K562 (cell line): ENCODE measurements around the gene QSOX2. TPM values are rescaled to one million over a fixed set of nuclear protein-coding genes. Genes with fewer than 3 reads are reported as not detected.

Experiments
- ATAC-seq: fragments of 200-7000 bp; cut with Tn5 transposase; 3 replicates; pipeline ENCODE4 v1.9.1; 2020; ENCODE audit warnings: moderate library complexity
- BruUV-seq: library from RNA; stranded (reverse); fragments of 400-500 nt; replicated peaks from 2 replicates; lab custom pipeline; 2021; lab: Mats Ljungman, UMichigan
- CTCF ChIA-PET: fragments of 300-600 bp; formaldehyde crosslinking; extraction: SDS; loops from one replicate; lab custom pipeline; 2021; ENCODE audit warnings: low intra/inter-chr PET ratio; lab: Yijun Ruan, JAX
- POLR2A ChIA-PET: fragments of 300-600, 350-650 bp; sonication (Branson Sonifier 250); formaldehyde crosslinking; extraction: SDS; loops from one replicate; lab custom pipeline; 2021; ENCODE audit warnings: antibody characterized with exemption, inconsistent platforms; lab: Yijun Ruan, JAX
- DNase-seq, 4 experiments: peaks; one replicate each; pipeline versions ENCODE4 v3.0.0 to v3.0.0-alpha.2; 2011 to 2018; ENCODE audit warnings: low spot score in 3 of 4, mixed read lengths in 3 of 4; ENCODE audit errors: extremely low read depth in 1 of 4
- FAIRE-seq: peaks from 2 replicates; lab custom pipeline; 2011; peaks lifted over from hg19 to GRCh38; lab: Jason Lieb, UNC
- H2AFZ ChIP-seq: 2 replicates; pipeline ENCODE4 v1.6.0; 2011; ENCODE audit warnings: low read depth, low read length, control low read depth, inconsistent platforms
- H3K27ac ChIP-seq: fragments of 200-600 bp; 3 replicates; pipeline ENCODE4 v1.8.0; 2011; ENCODE audit warnings: low read depth, mild to moderate bottlenecking, control low read depth, inconsistent platforms, low read length, moderate library complexity, mixed read lengths; ENCODE audit errors: extremely low read depth
- H3K27me3 ChIP-seq, 2 experiments: fragments of 300-600 bp in 1 of 2; 2 replicates in 1 of 2; 3 replicates in 1 of 2; pipeline versions ENCODE4 v1.6.0 to v1.8.0; 2011; ENCODE audit warnings: inconsistent platforms in 2 of 2, low read length in 2 of 2, mild to moderate bottlenecking in 1 of 2, mixed read lengths in 1 of 2, moderate library complexity in 1 of 2; ENCODE audit not compliant: control insufficient read depth in 2 of 2, insufficient read depth in 2 of 2
- H3K36me3 ChIP-seq: fragments of 300-600 bp; 3 replicates; pipeline ENCODE4 v1.8.0; 2011; ENCODE audit warnings: mild to moderate bottlenecking, low read length, inconsistent platforms; ENCODE audit not compliant: control insufficient read depth, insufficient read depth
- H3K4me1 ChIP-seq, 2 experiments: fragments of 200-600 bp in 1 of 2; replicated peaks in 1 of 2; 2 replicates in 1 of 2; 3 replicates in 1 of 2; pipeline versions ENCODE4 v1.5.1 to v1.8.0; 2011; ENCODE audit warnings: inconsistent platforms in 2 of 2, low read length in 2 of 2, mild to moderate bottlenecking in 1 of 2, mixed read lengths in 1 of 2, moderate library complexity in 1 of 2; ENCODE audit not compliant: control insufficient read depth in 2 of 2, insufficient read depth in 2 of 2
- H3K4me2 ChIP-seq: 2 replicates; pipeline ENCODE4 v1.6.1; 2011; ENCODE audit warnings: low read length, control low read depth, inconsistent platforms, mixed read lengths; ENCODE audit not compliant: insufficient read depth
- H3K4me3 ChIP-seq: fragments of 200-600 bp; sonication (generic), shearing (Covaris generic); 2 replicates; pipeline ENCODE4 v1.5.1; 2016; ENCODE audit warnings: control low read depth, inconsistent platforms
- H3K79me2 ChIP-seq: fragments of 200-600 bp; 3 replicates; pipeline ENCODE4 v1.8.0; 2011; ENCODE audit warnings: low read length, inconsistent platforms; ENCODE audit not compliant: control insufficient read depth, insufficient read depth
- H3K9ac ChIP-seq, 2 experiments: 2 replicates each; pipeline versions ENCODE4 v1.6.0 to v1.6.1; 2011; ENCODE audit warnings: low read depth in 2 of 2, low read length in 2 of 2, control low read depth in 1 of 2, inconsistent platforms in 1 of 2, mild to moderate bottlenecking in 1 of 2, mixed read lengths in 1 of 2; ENCODE audit not compliant: insufficient read depth in 1 of 2
- H3K9me1 ChIP-seq: one replicate; pipeline ENCODE4 v1.6.0; 2011; ENCODE audit warnings: inconsistent platforms, mild to moderate bottlenecking, low read length, moderate library complexity; ENCODE audit not compliant: control insufficient read depth, insufficient read depth
- H3K9me3 ChIP-seq: replicated peaks from 2 replicates; pipeline ENCODE4 v1.5.1; 2011; ENCODE audit warnings: low read depth, low read length, inconsistent platforms; ENCODE audit not compliant: control insufficient read depth, insufficient read depth
- H4K20me1 ChIP-seq: replicated peaks from 2 replicates; pipeline ENCODE4 v1.6.1; 2011; ENCODE audit warnings: low read length, inconsistent platforms, mixed read lengths; ENCODE audit not compliant: control insufficient read depth, insufficient read depth
- ATF1 ChIP-seq, 2 experiments: fragments of 450-650 bp in 1 of 2; IDR thresholded peaks; 2 replicates each; pipeline ENCODE4 v1.6.1; 2016; ENCODE audit warnings: missing compliant biosample characterization in 1 of 2, missing genetic modification characterization in 1 of 2
- GTF2E2 ChIP-seq: fragments of 200-800 bp; sonication (Bioruptor generic); IDR thresholded peaks from 2 replicates; pipeline ENCODE4 v1.6.1; 2016; ENCODE audit warnings: missing genetic modification characterization, missing compliant biosample characterization
- HDAC8 ChIP-seq: fragments of 450-650 bp; IDR thresholded peaks from 2 replicates; pipeline ENCODE4 v1.6.1; 2016; ENCODE audit warnings: mild to moderate bottlenecking, missing genetic modification characterization, moderate library complexity, missing compliant biosample characterization
- POLR2A ChIP-seq: fragments of 450-650 bp; conservative IDR thresholded peaks from 2 replicates; pipeline ENCODE4 v1.6.1; 2016
- ZNF174 ChIP-seq: fragments of 250-450 bp; sonication (Bioruptor Pico); IDR thresholded peaks from 2 replicates; pipeline ENCODE4 v1.4.0; 2020; ENCODE audit warnings: mild to moderate bottlenecking
- WGBS: fragments of 100-300 bp; shearing (Covaris generic); methylation state at CpG from one replicate; pipeline ENCODE4 v1.1.6; 2016; ENCODE audit warnings: low coverage, mixed read lengths; ENCODE audit not compliant: insufficient coverage; ENCODE audit errors: missing lambda C conversion rate; 5-methylcytosine and 5-hydroxymethylcytosine counted together
- in situ Hi-C: fragments of 300-500 bp; cut with MboI; formaldehyde crosslinking; loops from 4 replicates; pipeline ENCODE4 v1.15.0; 2018; ENCODE audit warnings: inconsistent platforms, mixed read lengths
- intact Hi-C: fragments of 100-400 bp; cut with micrococcal nuclease; formaldehyde crosslinking; loops from 2 replicates; pipeline ENCODE4 v1.14.2; 2022
- polyA plus RNA-seq, 8 experiments: library from polyadenylated mRNA; depleted of rRNA in 4 of 8; stranded (reverse) in 5 of 8; unstranded in 3 of 8; fragments of >200 nt; fragmentation: Nextera tagmentation in 2 of 8; fragmentation: Illumina TruSeq in 1 of 8; extraction: Ambion mirVana in 2 of 8; extraction: Trizol in 1 of 8; gene quantifications; 2 replicates each; pipeline versions ENCODE4 v1.2.1 to v1.2.3, GENCODE V29; 2011 to 2014; ENCODE audit warnings: inconsistent platforms in 1 of 8, missing spikeins in 1 of 8
- total RNA-seq, 7 experiments: library from RNA; depleted of rRNA in 6 of 7; stranded (reverse); fragments of >200 nt in 6 of 7; fragmentation: Illumina TruSeq in 2 of 7; extraction: Trizol in 2 of 7; gene quantifications; 2 replicates each; pipeline versions ENCODE4 v1.2.1 to v1.2.3, GENCODE V29; 2011 to 2021; ENCODE audit warnings: low replicate concordance in 1 of 7

The QSOX2 gene
- total and polyA plus RNA-seq, 9 of the 15 experiments (the other 6 are each of a cell fraction or from before 2014, with no cell fraction given) = 0.51 to 23.7 (median 12.7) TPM

DNA sequence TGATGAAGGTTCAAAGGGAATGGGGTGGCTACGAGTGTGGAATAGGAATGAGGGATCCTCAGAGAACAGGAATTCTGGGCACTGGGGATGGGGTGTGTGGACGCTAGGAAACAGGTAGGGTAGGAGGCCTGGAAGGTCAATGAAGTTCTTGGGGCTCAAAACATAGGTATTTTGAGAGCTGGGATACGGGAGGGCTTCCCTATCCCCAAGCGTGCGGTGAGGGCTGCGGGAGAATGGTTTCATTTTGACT, 718 bp downstream of the QSOX2 start:
- FAIRE-seq (peak; percentile 15), DNase-seq (no peak), ATAC-seq (no peak)
- 0% methylated on average over 6 of the region's 6 CpGs for WGBS
- Histone ChIP-seq H3K9me1 (no peaks in the 10 kb centered on the region), H4K20me1 (peaks cover 20% of the 10 kb centered on the region; the same call in 1 of the 2 replicates), H3K27me3 (peaks cover 6 to 32% of the 10 kb centered on the region in 2 experiments; a peak in 4 of 5 replicates), H3K4me2 (peak overlapping the region; percentile 91), H3K36me3 (peaks cover 28% of the 10 kb centered on the region), H3K79me2 (peaks cover 55% of the 10 kb centered on the region), H3K9me3 (no peaks in the 10 kb centered on the region), H2AFZ (no peak overlapping the region), H3K4me3 (peak overlapping the region; percentile 75), H3K4me1 (peaks cover 37 to 57% of the 10 kb centered on the region in 2 experiments), H3K9ac (peak overlapping the region; percentile 80 to 95), H3K27ac (peak overlapping the region; percentile 77)
- TF ChIP-seq POLR2A (0 out of 2 replicates have a peak, but pooled peaks have one; percentile 16), ZNF174 (no peak), ATF1 (CRISPR knock-in tag; IDR thresholded peaks at IDR 0.05) (no peak), ATF1 (tag; IDR thresholded peaks at IDR 0.05) (0 out of 2 replicates have a peak, but pooled peaks have one; percentile 2), HDAC8 (tag) (no peak), GTF2E2 (tag) (0 out of 2 replicates have a peak, but pooled peaks have one; percentile 10)
- in situ Hi-C loops = no loop called here
- intact Hi-C loops = no loop called here
- ChIA-PET CTCF (no interaction called here), POLR2A (interaction anchor here (0.7 to 1.4 kb wide), 2 partner anchors 10 to 28 kb away, joined by 3 read pairs; no protein-coding TSS in a partner anchor)
- BruUV-seq = no TSS peak
